Pons (tissue), 1 donor: ENCODE measurements around the gene ZNF654.
"Not testable (repeated sequence)": the region's sequence is repeated elsewhere in the genome, so short reads cannot be mapped to it uniquely, and the experiment has no call there.

Experiments used
- DNase-seq: peaks from one replicate; pipeline ENCODE4 v3.0.0-alpha.2; 2016; ENCODE audit warnings: low spot score

Gene ZNF654

GRCh38 chr3:88058581-88059379, at the start of gene ZNF654, which contains the start of gene CGGBP1:
ZNF654 (plus strand) TSS chr3:88059255; CDS start chr3:88059320, 65 bp downstream.
CGGBP1 (minus strand) TSS chr3:88059005; CDS start chr3:88055976, 3,029 bp downstream.
- DNase-seq = peak; percentile 99

- no peak for DNase-seq
Observed at GRCh38 chr3:88010810-88011209, 48.2 kb upstream of the ZNF654 start.

GRCh38 chr3:88013592-88013991, 45.5 kb upstream of the ZNF654 start:
- no peak for DNase-seq

- DNase-seq = not testable (repeated sequence)
Observed at GRCh38 chr3:88015656-88016055, 43.4 kb upstream of the ZNF654 start.

GRCh38 chr3:88019024-88019423, 40.0 kb upstream of the ZNF654 start:
- DNase-seq = no peak

GRCh38 chr3:88025001-88025552, 34.0 kb upstream of the ZNF654 start:
- no peak for DNase-seq

- DNase-seq = no peak
Observed at GRCh38 chr3:88028876-88029275, 30.2 kb upstream of the ZNF654 start.

GRCh38 chr3:88030210-88030609, 28.8 kb upstream of the ZNF654 start:
- DNase-seq = no peak

GRCh38 chr3:88031642-88032077, 27.4 kb upstream of the ZNF654 start:
- peak; percentile 66 for DNase-seq

GRCh38 chr3:88032245-88032644, 26.8 kb upstream of the ZNF654 start:
- DNase-seq = no peak

- no peak for DNase-seq
Observed at GRCh38 chr3:88033079-88033478, 26.0 kb upstream of the ZNF654 start.

- DNase-seq = no peak
Observed at GRCh38 chr3:88033808-88034207, 25.2 kb upstream of the ZNF654 start.

GRCh38 chr3:88034491-88035275, 24.4 kb upstream of the ZNF654 start:
- no peak for DNase-seq

- no peak for DNase-seq
Observed at GRCh38 chr3:88036221-88036620, 22.8 kb upstream of the ZNF654 start.

- DNase-seq = no peak
Observed at GRCh38 chr3:88038566-88038965, 20.5 kb upstream of the ZNF654 start.

- DNase-seq = no peak
Observed at GRCh38 chr3:88040529-88040928, 18.5 kb upstream of the ZNF654 start.

- DNase-seq = no peak
Observed at GRCh38 chr3:88041005-88041404, 18.1 kb upstream of the ZNF654 start.

- DNase-seq = no peak
Observed at GRCh38 chr3:88044411-88044810, 14.6 kb upstream of the ZNF654 start.

GRCh38 chr3:88046766-88047165, 12.3 kb upstream of the ZNF654 start:
- no peak for DNase-seq

GRCh38 chr3:88057630-88058305, 1.3 kb upstream of the ZNF654 start:
- DNase-seq = peak; percentile 61

GRCh38 chr3:88058306-88058580, 812 bp upstream of the ZNF654 start:
- DNase-seq = no peak

GRCh38 chr3:88059380-88060170, 520 bp downstream of the ZNF654 start:
- peak; percentile 44 for DNase-seq
